Neuronal stem cell (in vitro differentiated cells): Measurements from ENCODE around the gene CD84.
A peak's percentile ranks its signal among the peaks of the same experiment; 100 is the strongest.

Experiments
- DNase-seq: peaks from one replicate; pipeline ENCODE4 v3.0.0-alpha.2; 2013; ENCODE audit warnings: low spot score
- H2AFZ ChIP-seq: one replicate; pipeline ENCODE4 v1.6.1; 2013; ENCODE audit warnings: mild to moderate bottlenecking, low read length, inconsistent platforms
- H2AK5ac ChIP-seq: 2 replicates; pipeline ENCODE4 v1.6.1; 2013; ENCODE audit warnings: low read depth, mild to moderate bottlenecking, inconsistent platforms, low read length, moderate library complexity, mixed read lengths
- H2BK120ac ChIP-seq: 2 replicates; pipeline ENCODE4 v1.6.1; 2013; ENCODE audit warnings: low read depth, mild to moderate bottlenecking, inconsistent platforms, low read length, moderate library complexity, mixed read lengths
- H2BK12ac ChIP-seq: one replicate; pipeline ENCODE4 v1.6.1; 2013; ENCODE audit warnings: low read length, inconsistent platforms
- H2BK15ac ChIP-seq: 2 replicates; pipeline ENCODE4 v1.6.1; 2013; ENCODE audit warnings: mild to moderate bottlenecking, low read length, inconsistent platforms, mixed read lengths
- H2BK5ac ChIP-seq: one replicate; pipeline ENCODE4 v1.6.1; 2013; ENCODE audit warnings: inconsistent platforms, mild to moderate bottlenecking, low read length, moderate library complexity
- H3K14ac ChIP-seq: one replicate; pipeline ENCODE4 v1.6.1; 2013; ENCODE audit warnings: low read length, inconsistent platforms
- H3K18ac ChIP-seq: 2 replicates; pipeline ENCODE4 v1.6.1; 2013; ENCODE audit warnings: low read length, inconsistent platforms
- H3K23ac ChIP-seq: 2 replicates; pipeline ENCODE4 v1.6.1; 2013; ENCODE audit warnings: low read depth, mild to moderate bottlenecking, mixed read lengths, low read length, inconsistent platforms; ENCODE audit not compliant: poor library complexity
- H3K27ac ChIP-seq: replicated peaks from 3 replicates; pipeline ENCODE4 v1.5.1; 2013; ENCODE audit warnings: low read length, inconsistent platforms
- H3K27me3 ChIP-seq, 3 experiments: 2 replicates each; pipeline ENCODE4 v1.6.1; 2013; ENCODE audit warnings: low read length in 3 of 3, mild to moderate bottlenecking in 2 of 3, inconsistent platforms in 1 of 3, low read depth in 1 of 3, mixed read lengths in 1 of 3, moderate library complexity in 1 of 3; ENCODE audit not compliant: control insufficient read depth in 3 of 3, insufficient read depth in 3 of 3
- H3K36me3 ChIP-seq, 2 donors: replicated peaks in 1 of 2; 2 replicates each; pipeline ENCODE4 v1.6.1; 2013; ENCODE audit warnings: low read length in 2 of 2; ENCODE audit not compliant: control insufficient read depth in 2 of 2, insufficient read depth in 2 of 2
- H3K4ac ChIP-seq: 2 replicates; pipeline ENCODE4 v1.6.1; 2013; ENCODE audit warnings: inconsistent platforms, mild to moderate bottlenecking, low read length, moderate library complexity
- H3K4me1 ChIP-seq, 2 donors: 1 replicate in 1 of 2; 2 replicates in 1 of 2; pipeline ENCODE4 v1.6.1; 2013; ENCODE audit warnings: low read length in 2 of 2, low read depth in 1 of 2; ENCODE audit not compliant: control insufficient read depth in 2 of 2, insufficient read depth in 1 of 2
- H3K4me2 ChIP-seq: one replicate; pipeline ENCODE4 v1.6.1; 2013; ENCODE audit warnings: mild to moderate bottlenecking, low read length, inconsistent platforms; ENCODE audit not compliant: insufficient read depth, poor library complexity, severe bottlenecking
- H3K4me3 ChIP-seq, 2 donors: 2 replicates each; pipeline ENCODE4 v1.5.1; 2013; ENCODE audit warnings: low read length in 2 of 2, mild to moderate bottlenecking in 2 of 2, inconsistent platforms in 1 of 2, moderate library complexity in 1 of 2
- H3K79me1 ChIP-seq: one replicate; pipeline ENCODE4 v1.6.1; 2013; ENCODE audit warnings: low read depth, mild to moderate bottlenecking, inconsistent platforms, low read length, moderate library complexity
- H3K9ac ChIP-seq: one replicate; pipeline ENCODE4 v1.6.1; 2013; ENCODE audit warnings: mild to moderate bottlenecking, low read depth, low read length, inconsistent platforms; ENCODE audit not compliant: poor library complexity
- H3K9me3 ChIP-seq, 2 donors: replicated peaks in 1 of 2; 2 replicates each; pipeline versions ENCODE3 to v1.6.1; 2013; ENCODE audit warnings: low read length in 2 of 2, mild to moderate bottlenecking in 2 of 2, inconsistent platforms in 1 of 2, low read depth in 1 of 2, mixed read lengths in 1 of 2, moderate library complexity in 1 of 2; ENCODE audit not compliant: control insufficient read depth in 2 of 2, insufficient read depth in 1 of 2
- H4K8ac ChIP-seq: one replicate; pipeline ENCODE4 v1.6.1; 2013; ENCODE audit warnings: low read depth, mild to moderate bottlenecking, inconsistent platforms, low read length, moderate library complexity
- H4K91ac ChIP-seq: one replicate; pipeline ENCODE4 v1.6.1; 2013; ENCODE audit warnings: low read length, low read depth, mild to moderate bottlenecking, inconsistent platforms; ENCODE audit not compliant: poor library complexity
- WGBS, 2 donors: extraction: QIAGEN DNeasy Blood & Tissue Kit; methylation state at CpG; one replicate each; pipeline ENCODE4 v1.1.7; 2013; ENCODE audit warnings: missing lambda C conversion rate in 2 of 2, mixed read lengths in 1 of 2; ENCODE audit not compliant: insufficient read length in 2 of 2, insufficient replicate concordance in 1 of 2; ENCODE audit errors: extremely low coverage in 2 of 2; 5-methylcytosine and 5-hydroxymethylcytosine counted together

The CD84 gene

DNA sequence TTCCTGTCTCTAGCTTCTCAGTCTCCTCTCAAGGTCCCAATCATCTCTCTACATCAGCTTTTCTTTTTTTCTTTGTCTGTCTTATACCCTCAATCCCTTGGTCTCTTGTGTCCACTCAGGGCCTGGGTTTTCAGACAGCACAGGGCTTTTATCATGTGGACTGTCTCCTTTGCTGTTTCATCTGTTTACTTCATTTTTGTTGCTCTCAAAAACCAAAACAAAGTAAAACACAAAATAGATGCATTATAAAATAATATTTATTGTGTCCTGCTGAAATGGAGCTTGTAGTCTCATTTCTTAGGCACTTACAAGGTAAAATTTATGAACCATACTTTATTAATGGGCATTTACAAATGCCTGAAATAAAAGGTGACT lies 38.5 kb downstream of the CD84 start:
- H2AFZ ChIP-seq: no peak overlapping the region
- no peak overlapping the region for H3K4me2 ChIP-seq
- H3K4me3 ChIP-seq: no peak overlapping the region
- no peak overlapping the region for H2BK15ac ChIP-seq
- no peak overlapping the region for H2AK5ac ChIP-seq
- no peak overlapping the region for H2BK120ac ChIP-seq
- H3K14ac ChIP-seq: no peak overlapping the region
- DNase-seq: no peak
- no peak overlapping the region for H4K91ac ChIP-seq
- H3K4ac ChIP-seq: no peak overlapping the region
- no peaks in the 10 kb centered on the region for H3K27me3 ChIP-seq
- no peak overlapping the region for H3K9ac ChIP-seq
- no peaks in the 10 kb centered on the region for H3K4me1 ChIP-seq
- H3K79me1 ChIP-seq: no peaks in the 10 kb centered on the region
- H3K27ac ChIP-seq: no peak overlapping the region
- H3K36me3 ChIP-seq: no peaks in the 10 kb centered on the region
- no peak overlapping the region for H3K18ac ChIP-seq
- H3K23ac ChIP-seq: no peak overlapping the region
- H4K8ac ChIP-seq: no peak overlapping the region
- no peak overlapping the region for H2BK5ac ChIP-seq
- peaks cover 0 to 2% of the 10 kb centered on the region in 2 donors for H3K9me3 ChIP-seq
- H2BK12ac ChIP-seq: no peak overlapping the region

DNA sequence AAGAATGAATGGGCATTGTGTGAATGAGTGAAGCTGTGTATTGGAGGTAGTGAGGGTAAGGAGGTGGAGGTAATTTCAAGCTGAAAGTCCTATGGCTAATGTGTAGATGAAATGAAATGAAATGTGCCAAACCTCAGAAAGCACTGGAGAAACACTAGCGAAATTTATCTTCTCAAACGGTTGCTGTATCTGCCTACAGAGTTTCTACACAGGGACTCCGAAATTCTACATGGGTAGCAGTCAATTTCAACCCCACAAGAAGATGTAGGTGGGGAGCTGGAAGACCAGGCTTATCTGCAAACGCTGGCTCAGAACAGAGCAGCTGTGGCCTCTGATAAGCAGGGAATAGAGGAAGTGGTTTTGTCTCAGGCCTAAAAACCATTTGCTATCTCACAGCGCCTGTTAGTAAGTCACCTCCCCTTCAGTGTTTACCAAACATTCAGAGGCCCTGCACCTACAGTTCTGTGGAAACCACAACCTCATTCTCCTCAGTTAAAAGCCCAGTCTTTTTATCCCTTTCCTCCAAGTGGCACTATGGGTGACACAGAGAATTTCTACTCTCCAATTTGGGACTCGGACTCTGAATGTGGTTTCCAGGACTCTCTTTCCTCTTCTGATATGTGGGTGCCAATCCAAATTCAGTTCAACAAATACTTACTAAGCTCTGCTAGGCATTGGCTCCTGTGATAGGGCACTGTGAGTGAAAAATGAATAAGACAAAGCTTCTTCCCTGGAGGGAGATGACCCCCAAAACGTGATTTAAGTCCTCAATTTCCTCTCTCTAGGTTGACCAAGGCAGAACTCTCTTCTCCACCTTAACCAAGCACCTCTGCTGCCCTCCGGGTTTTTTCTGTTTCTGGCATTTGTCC lies 39.1 kb downstream of the CD84 start:
- Histone ChIP-seq H2BK15ac (no peak overlapping the region), H3K14ac (no peak overlapping the region), H3K4me1 (no peaks in the 10 kb centered on the region), H3K9ac (no peak overlapping the region), H2BK120ac (no peak overlapping the region), H2AFZ (peak overlapping the region; percentile 18), H3K27me3 (no peaks in the 10 kb centered on the region), H3K4ac (no peak overlapping the region), H3K36me3 (no peaks in the 10 kb centered on the region), H3K4me3 (no peak overlapping the region), H4K91ac (no peak overlapping the region), H2BK5ac (no peak overlapping the region), H3K79me1 (no peaks in the 10 kb centered on the region), H3K27ac (no peak overlapping the region), H3K4me2 (no peak overlapping the region), H4K8ac (no peak overlapping the region), H3K23ac (no peak overlapping the region), H3K18ac (no peak overlapping the region), H3K9me3 (peaks cover 0 to 3% of the 10 kb centered on the region in 2 donors), H2BK12ac (no peak overlapping the region), H2AK5ac (no peak overlapping the region)
- WGBS, 2 donors: no CpG with 5 or more reads among the region's 8 CpGs
- DNase-seq: no peak

DNA sequence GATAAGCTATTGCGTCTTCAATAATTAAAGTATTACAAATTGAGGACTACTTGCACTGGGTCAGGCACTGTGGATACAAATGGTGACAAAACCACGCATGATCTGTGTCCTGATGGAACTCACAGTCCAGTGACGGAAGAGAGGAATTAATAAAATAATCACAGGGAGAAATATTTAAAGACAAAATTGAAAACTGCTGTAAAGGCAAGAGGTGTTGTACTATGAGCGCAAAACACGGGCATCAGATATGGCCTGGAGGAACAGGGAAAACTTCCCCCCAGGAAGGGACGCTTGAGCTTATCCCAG lies 39.7 kb downstream of the CD84 start:
- Histone ChIP-seq H3K27ac (no peak overlapping the region), H2BK12ac (no peak overlapping the region), H2AK5ac (no peak overlapping the region), H4K91ac (no peak overlapping the region), H3K9ac (no peak overlapping the region), H2BK5ac (no peak overlapping the region), H3K18ac (no peak overlapping the region), H3K4me2 (no peak overlapping the region), H3K27me3 (no peaks in the 10 kb centered on the region), H2AFZ (no peak overlapping the region), H3K4me3 (no peak overlapping the region), H3K4ac (no peak overlapping the region), H3K14ac (no peak overlapping the region), H3K36me3 (no peaks in the 10 kb centered on the region), H3K4me1 (no peaks in the 10 kb centered on the region), H4K8ac (no peak overlapping the region), H2BK15ac (no peak overlapping the region), H3K9me3 (peaks cover 0 to 4% of the 10 kb centered on the region in 2 donors), H2BK120ac (no peak overlapping the region), H3K79me1 (no peaks in the 10 kb centered on the region), H3K23ac (no peak overlapping the region)
- WGBS, 2 donors: no CpG with 5 or more reads among the region's 6 CpGs
- no peak for DNase-seq

DNA sequence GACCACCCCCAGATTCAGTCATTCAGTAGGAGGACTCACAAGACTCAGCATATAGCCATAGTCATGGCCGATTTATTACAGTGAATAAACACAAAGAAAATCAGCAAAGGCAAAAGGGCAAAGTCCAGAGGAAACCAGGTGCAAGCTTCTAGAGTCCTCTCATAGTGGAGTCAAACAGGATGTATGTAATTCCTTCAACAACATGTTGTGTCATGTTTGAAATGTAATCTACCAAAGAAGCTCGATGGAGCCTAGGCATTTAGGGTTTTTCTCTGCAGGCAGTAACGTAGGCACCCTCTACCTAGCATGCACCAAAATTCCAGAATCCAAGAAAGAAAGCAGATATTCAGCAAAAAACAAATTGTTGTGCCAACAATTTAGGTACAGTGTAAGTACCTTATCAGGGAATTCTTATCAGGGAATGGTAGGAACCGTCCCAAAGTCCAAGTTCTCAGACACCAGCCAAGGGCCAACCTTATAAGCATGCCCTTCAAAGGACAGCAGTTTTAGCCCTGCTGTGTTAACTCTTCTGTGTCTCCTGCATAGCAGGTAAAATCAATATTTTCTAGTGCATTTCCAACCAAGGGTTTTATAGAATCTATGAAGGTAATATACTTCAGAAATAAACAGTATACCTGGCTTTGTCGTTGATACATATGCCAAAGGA lies 40.2 kb downstream of the CD84 start:
- Histone ChIP-seq H2BK120ac (no peak overlapping the region), H4K8ac (no peak overlapping the region), H2AK5ac (no peak overlapping the region), H3K27ac (no peak overlapping the region), H2BK5ac (no peak overlapping the region), H3K18ac (no peak overlapping the region), H3K23ac (no peak overlapping the region), H3K79me1 (no peaks in the 10 kb centered on the region), H3K9me3 (peaks cover 0 to 4% of the 10 kb centered on the region in 2 donors), H3K14ac (no peak overlapping the region), H3K9ac (no peak overlapping the region), H2BK15ac (no peak overlapping the region), H3K4ac (no peak overlapping the region), H3K4me1 (no peaks in the 10 kb centered on the region), H3K36me3 (no peaks in the 10 kb centered on the region), H4K91ac (no peak overlapping the region), H3K27me3 (no peaks in the 10 kb centered on the region), H2AFZ (no peak overlapping the region), H3K4me2 (no peak overlapping the region), H3K4me3 (no peak overlapping the region), H2BK12ac (no peak overlapping the region)
- WGBS, 2 donors: no CpG with 5 or more reads among the region's 5 CpGs
- no peak for DNase-seq
